ENCODE measurements around the gene CHRNA10.

The CHRNA10 gene

DNA sequence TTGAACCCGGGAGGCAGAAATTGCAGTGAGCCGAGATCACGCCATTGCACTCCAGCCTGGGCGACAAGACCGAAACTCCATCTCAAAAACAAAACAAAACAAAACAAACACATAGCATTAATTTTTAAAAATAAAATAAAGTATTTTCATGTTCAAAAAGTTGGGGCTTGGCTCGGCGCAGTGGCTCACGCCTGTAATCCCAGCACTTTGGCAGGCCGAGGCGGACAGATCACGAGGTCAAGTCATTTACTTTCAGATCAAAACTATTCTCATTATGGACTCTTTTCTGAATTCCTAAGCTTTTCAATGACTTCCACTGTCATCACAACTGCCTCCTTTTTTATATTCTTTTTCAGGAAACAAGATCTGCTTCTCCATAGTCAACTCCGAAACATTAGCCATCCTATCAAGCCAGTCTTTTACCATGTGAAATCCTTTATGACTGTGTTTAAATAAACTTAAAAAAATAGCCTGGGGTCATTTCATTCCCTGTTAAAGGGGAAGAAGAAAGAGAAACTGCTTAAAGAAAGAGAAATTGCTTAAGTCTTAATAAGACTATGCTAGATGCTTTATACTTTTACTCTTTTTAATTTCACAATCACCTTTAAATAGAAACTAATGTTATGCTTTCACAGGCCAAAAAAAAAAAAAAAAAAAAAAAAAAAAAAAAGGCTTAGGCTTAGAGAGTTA is 13.1 kb upstream of the CHRNA10 start:
- TF ChIP-seq, protein P1, sequence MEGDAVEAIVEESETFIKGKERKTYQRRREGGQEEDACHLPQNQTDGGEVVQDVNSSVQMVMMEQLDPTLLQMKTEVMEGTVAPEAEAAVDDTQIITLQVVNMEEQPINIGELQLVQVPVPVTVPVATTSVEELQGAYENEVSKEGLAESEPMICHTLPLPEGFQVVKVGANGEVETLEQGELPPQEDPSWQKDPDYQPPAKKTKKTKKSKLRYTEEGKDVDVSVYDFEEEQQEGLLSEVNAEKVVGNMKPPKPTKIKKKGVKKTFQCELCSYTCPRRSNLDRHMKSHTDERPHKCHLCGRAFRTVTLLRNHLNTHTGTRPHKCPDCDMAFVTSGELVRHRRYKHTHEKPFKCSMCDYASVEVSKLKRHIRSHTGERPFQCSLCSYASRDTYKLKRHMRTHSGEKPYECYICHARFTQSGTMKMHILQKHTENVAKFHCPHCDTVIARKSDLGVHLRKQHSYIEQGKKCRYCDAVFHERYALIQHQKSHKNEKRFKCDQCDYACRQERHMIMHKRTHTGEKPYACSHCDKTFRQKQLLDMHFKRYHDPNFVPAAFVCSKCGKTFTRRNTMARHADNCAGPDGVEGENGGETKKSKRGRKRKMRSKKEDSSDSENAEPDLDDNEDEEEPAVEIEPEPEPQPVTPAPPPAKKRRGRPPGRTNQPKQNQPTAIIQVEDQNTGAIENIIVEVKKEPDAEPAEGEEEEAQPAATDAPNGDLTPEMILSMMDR (IDR thresholded peaks at IDR 0.05; ENCODE audit: insufficient read depth, low read length, poor library complexity, severe bottlenecking) = no peak
- Histone ChIP-seq H3K36me3 (ENCODE audit: control insufficient read depth, insufficient read depth, low read length) (peaks cover 24% of the 10 kb centered on the region), H3K27me3 (replicated peaks; ENCODE audit: control insufficient read depth, insufficient read depth, low read length) (no peaks in the 10 kb centered on the region), H3K4me3 (replicated peaks; ENCODE audit: low read depth, low read length) (no peak overlapping the region)
- DNase-seq (ENCODE audit: extremely low read depth, insufficient read length) = no peak

DNA sequence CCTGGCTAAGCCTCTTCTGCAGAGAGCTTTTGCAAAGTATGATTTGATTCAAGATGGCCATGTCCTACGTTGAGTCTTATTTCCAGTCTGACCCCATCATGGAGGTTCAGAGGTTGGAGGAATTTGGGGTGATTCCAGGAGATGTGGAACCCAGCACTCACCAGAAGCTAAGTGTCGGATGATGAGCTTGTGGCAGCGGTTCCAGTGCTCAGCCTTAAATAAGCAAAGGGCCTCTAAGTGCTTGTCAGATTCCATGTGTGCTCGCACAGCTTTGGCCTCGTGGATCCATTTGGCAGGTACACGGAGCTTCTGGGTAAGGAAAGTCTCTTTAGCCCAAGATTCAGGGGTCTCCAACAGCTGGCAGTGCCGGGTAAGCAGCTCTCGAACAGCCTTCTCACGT is 11.9 kb upstream of the CHRNA10 start:
- Histone ChIP-seq H3K4me3 (replicated peaks; ENCODE audit: low read depth, low read length) (no peak overlapping the region), H3K36me3 (ENCODE audit: control insufficient read depth, insufficient read depth, low read length) (peaks cover 31% of the 10 kb centered on the region), H3K27me3 (replicated peaks; ENCODE audit: control insufficient read depth, insufficient read depth, low read length) (no peaks in the 10 kb centered on the region)
- TF ChIP-seq, protein P1 (IDR thresholded peaks at IDR 0.05; ENCODE audit: insufficient read depth, low read length, poor library complexity, severe bottlenecking) = no peak
- no peak for DNase-seq (ENCODE audit: extremely low read depth, insufficient read length)

DNA sequence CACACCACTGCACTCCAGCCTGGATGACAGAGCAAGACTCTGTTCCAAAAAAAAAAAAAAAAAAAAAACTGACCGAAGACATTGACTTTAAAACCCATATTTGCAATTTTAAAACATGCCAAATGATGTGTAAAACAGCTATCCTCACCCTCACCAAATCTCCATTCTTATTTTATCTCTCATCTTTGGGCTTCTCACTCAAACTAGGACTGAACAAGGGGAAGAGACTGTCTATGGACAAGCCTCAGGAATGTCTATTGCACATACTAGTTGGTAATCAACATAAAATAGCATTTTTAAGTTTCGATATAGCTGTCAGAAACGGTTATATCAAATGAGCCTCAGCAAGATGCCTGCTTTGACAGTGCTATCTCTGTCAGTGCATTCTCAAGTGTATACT is 7.9 kb upstream of the CHRNA10 start:
- Histone ChIP-seq H3K27me3 (replicated peaks; ENCODE audit: control insufficient read depth, insufficient read depth, low read length) (no peaks in the 10 kb centered on the region), H3K4me3 (replicated peaks; ENCODE audit: low read depth, low read length) (no peak overlapping the region), H3K36me3 (ENCODE audit: control insufficient read depth, insufficient read depth, low read length) (peaks cover 40% of the 10 kb centered on the region)
- TF ChIP-seq, protein P1 (IDR thresholded peaks at IDR 0.05; ENCODE audit: insufficient read depth, low read length, poor library complexity, severe bottlenecking) = no peak
- DNase-seq (ENCODE audit: extremely low read depth, insufficient read length) = no peak

DNA sequence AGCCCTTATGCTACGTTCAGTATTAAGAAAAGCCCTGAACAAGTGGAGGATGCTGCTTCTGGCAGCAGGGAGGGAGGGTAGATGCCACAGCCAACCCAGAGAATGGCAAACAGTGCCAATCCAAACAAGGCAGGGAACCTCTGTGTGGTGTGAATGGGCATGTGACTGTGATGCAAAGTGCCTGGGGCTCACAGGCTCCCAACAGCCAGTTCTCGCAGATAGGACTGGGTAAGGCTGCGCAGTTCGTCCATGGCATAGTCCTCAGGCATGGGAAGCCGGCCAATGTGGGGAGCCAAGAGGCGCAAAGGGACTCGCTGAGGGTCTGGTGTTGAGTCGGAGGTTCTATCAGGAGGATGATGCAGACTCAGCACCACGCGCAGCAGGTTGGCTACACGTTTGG is 4.8 kb upstream of the CHRNA10 start:
- no peak overlapping the region for H3K4me3 ChIP-seq (replicated peaks; ENCODE audit: low read depth, low read length)
- H3K36me3 ChIP-seq (ENCODE audit: control insufficient read depth, insufficient read depth, low read length) = peaks cover 36% of the 10 kb centered on the region
- no peaks in the 10 kb centered on the region for H3K27me3 ChIP-seq (replicated peaks; ENCODE audit: control insufficient read depth, insufficient read depth, low read length)
- no peak for DNase-seq (ENCODE audit: extremely low read depth, insufficient read length)
- TF ChIP-seq, protein P1 (IDR thresholded peaks at IDR 0.05; ENCODE audit: insufficient read depth, low read length, poor library complexity, severe bottlenecking) = no peak

DNA sequence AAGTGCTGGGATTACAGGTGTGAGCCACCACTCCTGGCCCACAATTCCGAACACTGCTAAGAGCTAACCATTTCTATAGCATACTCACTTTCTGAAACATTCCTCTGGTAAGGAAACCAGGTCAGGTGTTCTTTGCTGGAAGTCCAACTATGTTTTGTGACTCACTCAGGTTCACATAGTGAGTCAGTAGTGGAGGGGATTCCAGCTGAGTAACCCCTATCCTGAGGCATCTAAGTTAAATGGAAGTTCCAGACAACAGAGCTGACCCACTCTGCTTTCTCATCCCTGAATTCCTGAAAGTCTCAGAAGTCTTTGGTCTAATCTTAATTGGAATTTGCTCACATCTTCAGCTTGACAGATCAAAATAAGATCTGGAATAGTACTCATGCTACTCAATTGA is 3.0 kb upstream of the CHRNA10 start:
- no peaks in the 10 kb centered on the region for H3K27me3 ChIP-seq (replicated peaks; ENCODE audit: control insufficient read depth, insufficient read depth, low read length)
- DNase-seq (ENCODE audit: extremely low read depth, insufficient read length) = no peak
- no peak overlapping the region for H3K4me3 ChIP-seq (replicated peaks; ENCODE audit: low read depth, low read length)
- TF ChIP-seq, protein P1 (IDR thresholded peaks at IDR 0.05; ENCODE audit: insufficient read depth, low read length, poor library complexity, severe bottlenecking) = no peak
- H3K36me3 ChIP-seq (ENCODE audit: control insufficient read depth, insufficient read depth, low read length) = peaks cover 38% of the 10 kb centered on the region

DNA sequence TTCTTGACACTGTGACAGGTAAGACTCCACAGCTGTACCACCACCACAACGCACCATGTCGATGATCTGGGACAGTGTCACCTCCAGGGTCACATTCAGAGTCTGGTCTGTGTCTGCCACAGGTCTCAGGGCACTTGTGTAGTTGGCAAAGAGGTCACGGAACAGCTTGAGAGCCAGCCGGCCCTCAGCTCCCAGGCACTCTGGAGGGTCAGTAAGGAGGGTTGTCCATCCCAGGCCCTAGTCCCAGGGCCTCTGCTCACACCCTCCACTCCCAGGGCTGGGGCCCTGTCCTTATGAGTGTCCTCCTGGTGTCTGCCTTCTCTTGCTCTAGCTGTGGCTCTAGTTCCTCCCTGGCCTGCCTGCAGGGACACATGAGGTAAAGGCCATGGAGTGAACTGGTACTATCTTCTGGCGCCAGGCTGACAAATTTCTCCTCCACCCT is 1.4 kb downstream of the CHRNA10 start:
- Histone ChIP-seq H3K4me3 (replicated peaks; ENCODE audit: low read depth, low read length) (no peak overlapping the region), H3K36me3 (ENCODE audit: control insufficient read depth, insufficient read depth, low read length) (peaks cover 30% of the 10 kb centered on the region), H3K27me3 (replicated peaks; ENCODE audit: control insufficient read depth, insufficient read depth, low read length) (no peaks in the 10 kb centered on the region)
- TF ChIP-seq, protein P1 (IDR thresholded peaks at IDR 0.05; ENCODE audit: insufficient read depth, low read length, poor library complexity, severe bottlenecking) = no peak
- no peak for DNase-seq (ENCODE audit: extremely low read depth, insufficient read length)
